ENCODE measurements around the gene CRYBB3.
"Not testable (repeated sequence)": the region's sequence is repeated elsewhere in the genome, so short reads cannot be mapped to it uniquely, and the experiment has no call there.

Gene CRYBB3

DNA sequence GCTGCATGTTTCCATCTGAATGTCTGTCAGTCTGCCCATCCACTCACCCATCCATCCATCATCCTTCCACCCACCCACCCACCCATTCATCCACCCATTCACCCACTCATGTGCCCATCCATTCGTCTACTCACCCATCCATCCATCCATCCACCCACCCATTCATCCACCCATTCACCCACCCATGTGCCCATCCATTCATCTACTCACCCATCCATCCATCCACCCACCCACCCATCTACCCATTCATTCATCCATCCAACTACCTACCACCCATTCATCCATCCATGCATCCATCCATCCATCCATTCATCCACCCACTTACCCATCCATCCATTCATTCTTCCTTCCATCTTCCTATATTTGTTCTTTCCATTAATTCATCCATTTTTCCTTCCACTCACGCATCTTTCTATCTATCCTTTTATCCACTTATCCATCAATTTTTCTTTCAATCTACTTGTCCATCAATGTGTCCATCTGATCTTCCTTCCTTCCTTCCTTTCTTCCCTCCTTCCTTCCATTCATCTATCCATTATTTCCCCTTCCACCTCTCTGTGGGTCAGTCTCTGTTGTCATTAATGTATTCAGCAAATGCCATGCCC, 8.0 kb downstream of the CRYBB3 start:
- DNase-seq, result no peak

DNA sequence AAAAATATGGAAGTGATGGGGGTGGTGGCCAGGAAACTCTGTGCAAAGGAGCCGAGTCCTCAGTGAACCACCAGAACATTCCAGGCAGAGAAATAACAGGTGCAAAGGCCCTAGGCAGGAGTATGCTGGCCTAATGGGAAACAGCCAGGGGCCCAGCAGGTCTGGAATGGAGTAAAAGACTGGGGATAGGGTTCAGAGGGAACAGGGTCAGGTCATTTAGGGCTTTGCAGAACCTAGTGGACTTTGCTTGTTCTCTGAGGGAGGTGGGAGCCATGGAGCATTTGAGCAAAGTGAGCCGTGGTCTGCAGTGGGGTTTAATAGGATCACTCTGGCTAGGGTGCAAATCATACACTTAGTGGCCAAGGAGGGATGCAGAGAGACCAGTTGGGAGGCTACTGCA, 8.7 kb downstream of the CRYBB3 start:
- no peak for DNase-seq

- DNase-seq, result no peak
Measured at GRCh38 chr22:25208743-25209505, 9.3 kb downstream of the CRYBB3 start.

DNA sequence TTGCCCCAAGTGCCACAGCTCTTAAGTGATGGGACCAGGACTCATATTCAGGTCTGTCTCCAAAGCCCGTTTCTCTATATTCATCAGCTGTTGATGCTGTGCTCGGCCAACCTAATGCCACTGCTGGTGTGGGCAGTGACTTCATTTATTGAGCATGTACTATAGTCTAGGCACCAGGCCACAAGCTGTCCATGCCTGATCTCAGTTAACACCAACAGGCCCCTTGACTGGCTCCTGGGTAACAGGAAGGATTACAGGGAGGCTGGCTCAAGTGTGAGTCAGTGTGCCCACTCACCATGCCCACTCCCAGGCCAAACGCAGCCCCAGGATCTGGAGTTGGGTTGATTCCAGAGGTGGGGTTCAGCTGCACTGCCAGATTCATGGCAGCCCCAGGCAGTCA, 11.1 kb downstream of the CRYBB3 start:
- DNase-seq, result no peak

DNA sequence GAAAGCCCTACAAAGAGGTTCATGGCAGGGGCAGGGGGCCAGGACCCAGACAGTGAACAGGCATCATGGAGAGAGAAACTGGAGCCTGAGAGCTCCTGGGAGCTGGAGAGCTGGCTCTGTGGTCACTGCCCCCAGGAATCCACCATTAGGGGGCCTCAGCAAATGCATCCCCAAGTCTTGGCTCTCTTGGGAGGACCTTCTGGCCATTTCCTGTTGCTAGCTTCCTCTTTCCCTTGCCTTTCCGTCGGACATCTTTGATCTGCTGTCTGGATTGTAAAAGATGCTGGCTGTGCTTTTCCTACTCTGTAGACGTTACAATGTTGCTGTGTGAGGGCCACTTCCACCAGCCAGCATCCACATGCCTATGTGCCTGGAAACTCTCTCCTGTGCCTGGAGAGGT, 12.7 kb downstream of the CRYBB3 start:
- no peak for DNase-seq

GRCh38 chr22:25213221-25213620, 13.6 kb downstream of the CRYBB3 start:
- DNase-seq, result no peak

DNA sequence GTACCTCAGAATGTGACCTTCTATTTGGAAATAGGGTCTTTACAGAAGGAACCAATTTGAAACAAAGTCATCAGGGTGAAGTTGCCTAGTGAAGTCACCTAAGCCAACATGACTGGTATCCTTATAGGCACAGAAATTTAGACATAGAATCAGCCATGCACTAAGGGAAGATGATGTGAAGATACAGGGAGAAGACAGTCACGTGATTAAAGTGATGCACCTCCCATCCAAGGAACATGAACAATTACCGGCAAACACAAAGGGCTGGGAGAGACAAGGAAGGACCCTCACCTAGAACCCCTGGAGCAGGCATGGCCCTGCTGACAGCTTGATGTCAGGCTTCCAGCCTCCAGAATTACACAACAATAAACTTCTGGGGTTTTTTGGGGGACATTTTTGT, 16.6 kb downstream of the CRYBB3 start:
- no peak for DNase-seq

- DNase-seq, result no peak
Measured at GRCh38 chr22:25219211-25219689, 19.6 kb downstream of the CRYBB3 start, which contains the start of gene CRYBB2. CRYBB2 (plus strand) TSS chr22:25219639; CDS start chr22:25221430, 1,791 bp downstream.

- no peak for DNase-seq
Measured at GRCh38 chr22:25219948-25220442, 20.3 kb downstream of the CRYBB3 start.

- no peak for DNase-seq
Measured at GRCh38 chr22:25221790-25222189, 22.1 kb downstream of the CRYBB3 start.

- no peak for DNase-seq
Measured at GRCh38 chr22:25223269-25223850, 23.7 kb downstream of the CRYBB3 start.

DNA sequence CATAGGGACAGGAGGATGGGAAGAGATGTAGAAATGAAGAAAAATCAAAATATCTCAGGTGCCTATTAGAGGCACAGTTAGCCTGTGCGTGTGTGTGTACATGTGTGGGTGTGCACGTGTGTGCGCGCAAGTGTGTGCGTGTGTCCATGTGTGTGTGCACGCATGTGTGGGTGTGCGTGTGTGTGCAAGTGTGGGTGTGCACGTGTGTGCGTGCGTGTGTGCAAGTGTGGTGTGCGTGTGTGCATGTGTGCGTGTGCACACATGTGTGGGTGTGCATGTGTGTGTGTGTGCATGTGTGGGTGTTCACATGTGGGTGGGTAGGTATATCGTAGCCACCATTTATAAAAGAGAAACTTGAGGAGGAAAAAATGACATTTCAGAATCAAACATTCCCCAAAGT, 29.2 kb downstream of the CRYBB3 start:
- no peak for DNase-seq

- DNase-seq, result not testable (repeated sequence)
Measured at GRCh38 chr22:25230760-25231159, 31.1 kb downstream of the CRYBB3 start.

- no peak for DNase-seq
Measured at GRCh38 chr22:25232301-25232700, 32.6 kb downstream of the CRYBB3 start.

DNA sequence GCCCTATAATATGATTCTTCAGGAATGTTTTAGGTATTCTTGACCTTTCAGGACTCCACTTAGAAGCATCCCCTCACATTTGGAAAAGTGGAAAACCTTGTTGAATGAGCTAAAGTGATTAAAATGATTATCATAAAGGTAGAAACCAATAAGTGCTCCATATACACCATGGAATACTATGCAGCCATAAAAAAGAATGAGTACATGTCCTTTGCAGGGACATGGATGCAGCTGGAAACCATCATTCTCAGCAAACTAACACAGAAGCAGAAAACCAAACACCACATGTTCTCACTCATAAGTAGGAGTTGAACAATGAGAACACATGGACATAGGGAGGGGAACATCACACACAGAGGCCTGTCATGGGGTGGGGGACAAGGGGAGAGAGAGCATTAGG, 34.0 kb downstream of the CRYBB3 start:
- DNase-seq, result not testable (repeated sequence)

DNA sequence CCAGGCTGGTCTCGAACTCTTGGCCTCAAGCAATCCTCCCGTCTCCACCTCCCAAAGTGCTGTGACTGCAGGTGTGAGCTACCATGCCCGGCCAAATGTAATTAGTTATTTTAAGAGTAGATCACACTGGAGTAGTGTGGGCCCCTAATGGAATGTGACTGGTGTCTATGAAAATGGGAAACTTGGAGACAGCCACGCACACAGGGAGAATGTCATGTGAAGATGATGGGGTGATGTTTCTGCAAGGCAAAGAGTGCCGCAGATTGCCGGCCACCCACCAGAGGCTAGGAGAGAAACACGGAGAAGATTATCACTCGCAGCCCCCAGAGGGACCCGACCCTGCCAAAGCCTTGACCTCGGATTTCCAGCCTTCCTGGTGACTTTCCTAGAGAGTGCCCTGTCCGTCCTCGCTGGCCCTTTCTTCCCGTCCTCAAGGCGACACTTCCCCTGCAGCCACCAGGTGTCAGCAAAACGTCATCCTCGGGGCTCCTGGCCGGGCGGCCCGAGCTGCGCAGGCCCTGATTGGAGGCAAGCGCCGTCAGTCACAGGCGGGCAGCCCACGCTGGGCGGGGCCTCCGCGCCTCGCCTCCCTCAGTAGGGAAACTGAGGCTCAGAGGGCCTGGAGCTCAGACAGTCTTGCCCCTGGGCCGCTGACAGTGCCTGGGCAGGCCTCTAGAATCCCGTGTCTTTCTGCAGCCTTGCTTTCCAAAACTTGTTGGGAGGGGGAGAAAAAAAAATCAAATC, 36.1 kb downstream of the CRYBB3 start:
- no peak for DNase-seq

DNA sequence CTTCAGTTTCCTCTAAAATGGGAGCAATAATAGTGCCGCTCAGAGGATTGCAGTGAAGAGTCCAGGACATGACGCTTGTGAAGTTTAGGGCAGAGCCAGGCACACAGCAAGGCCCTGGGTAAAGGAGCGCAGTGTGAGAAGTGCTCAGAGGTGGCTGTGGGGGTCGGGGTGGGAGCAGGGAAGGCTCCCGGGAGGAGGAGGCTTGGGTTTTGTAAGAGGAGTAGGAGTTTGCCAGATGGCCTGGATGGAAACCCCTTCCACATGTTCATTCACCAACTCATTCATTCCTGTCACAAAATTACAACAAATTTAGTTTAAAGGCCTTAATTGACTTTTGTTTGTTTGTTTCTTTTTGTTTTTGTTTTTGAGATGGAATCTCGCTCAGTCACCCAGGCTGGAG, 36.8 kb downstream of the CRYBB3 start:
- no peak for DNase-seq

GRCh38 chr22:25237503-25237902, 37.8 kb downstream of the CRYBB3 start:
- DNase-seq, result no peak

GRCh38 chr22:25238058-25238457, 38.4 kb downstream of the CRYBB3 start:
- not testable (repeated sequence) for DNase-seq

- not testable (repeated sequence) for DNase-seq
Measured at GRCh38 chr22:25255169-25255568, 55.5 kb downstream of the CRYBB3 start.

Data from activated gamma-delta T cell (primary cell).